GM18507 (cell line): Measurements from ENCODE around the gene TBL1X.
"Not testable (repeated sequence)": the region's sequence is repeated elsewhere in the genome, so short reads cannot be mapped to it uniquely, and the experiment has no call there.

Experiments used
- DNase-seq: peaks from one replicate; pipeline ENCODE4 v3.0.0; 2011; ENCODE audit warnings: low read depth; ENCODE audit not compliant: insufficient read length; ENCODE audit errors: extremely low spot score
- FAIRE-seq: peaks from 2 replicates; lab custom pipeline; 2011; peaks lifted over from hg19 to GRCh38; lab: Jason Lieb, UNC

The TBL1X gene

GRCh38 chrX:9464435-9465371 is at the start of gene TBL1X:
TSS of gene TBL1X (plus strand) at chrX:9465058. CDS start at chrX:9653587, 188,529 bp downstream.
- FAIRE-seq (no peak), DNase-seq (no peak)

GRCh38 chrX:9416562-9417348 is 48.1 kb upstream of the TBL1X start:
- DNase-seq (no peak), FAIRE-seq (no peak)

- DNase-seq: no peak
- no peak for FAIRE-seq
These were observed 46.6 kb upstream of the TBL1X start for GRCh38 chrX:9418262-9418661.

GRCh38 chrX:9420275-9421265 is 44.3 kb upstream of the TBL1X start:
- FAIRE-seq (no peak), DNase-seq (no peak)

GRCh38 chrX:9429767-9430166 is 35.1 kb upstream of the TBL1X start:
- no peak for DNase-seq
- FAIRE-seq: no peak

DNA sequence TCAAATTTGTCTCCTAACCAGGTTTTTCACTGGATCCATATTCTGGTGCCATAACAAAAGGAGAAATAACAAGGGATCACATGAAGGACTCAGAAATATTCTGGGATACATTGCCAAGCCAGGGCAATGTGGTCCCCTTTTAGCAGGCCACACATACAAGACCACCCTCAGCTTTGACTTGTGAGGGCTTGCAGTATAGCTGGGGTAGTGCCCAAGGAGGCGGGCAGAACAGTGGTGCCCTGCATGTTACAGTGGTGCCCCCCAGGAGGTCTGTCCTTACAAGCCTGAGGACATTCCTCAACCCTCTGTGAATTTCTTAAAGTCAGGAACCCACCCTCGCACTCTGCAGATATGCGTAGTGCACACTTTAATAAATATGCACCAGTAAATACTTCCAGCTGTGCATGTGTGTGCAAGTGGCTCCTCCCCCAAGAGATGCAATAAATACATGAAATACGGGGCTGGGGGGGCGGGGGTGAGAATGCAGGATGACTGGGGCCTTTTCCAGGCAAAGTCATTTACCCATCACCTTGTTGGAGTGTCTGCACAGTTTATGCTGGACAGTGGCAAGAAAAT is 34.4 kb upstream of the TBL1X start:
- DNase-seq: no peak
- FAIRE-seq: no peak

- DNase-seq: no peak
- no peak for FAIRE-seq
These were observed 33.6 kb upstream of the TBL1X start for GRCh38 chrX:9431281-9431680.

DNA sequence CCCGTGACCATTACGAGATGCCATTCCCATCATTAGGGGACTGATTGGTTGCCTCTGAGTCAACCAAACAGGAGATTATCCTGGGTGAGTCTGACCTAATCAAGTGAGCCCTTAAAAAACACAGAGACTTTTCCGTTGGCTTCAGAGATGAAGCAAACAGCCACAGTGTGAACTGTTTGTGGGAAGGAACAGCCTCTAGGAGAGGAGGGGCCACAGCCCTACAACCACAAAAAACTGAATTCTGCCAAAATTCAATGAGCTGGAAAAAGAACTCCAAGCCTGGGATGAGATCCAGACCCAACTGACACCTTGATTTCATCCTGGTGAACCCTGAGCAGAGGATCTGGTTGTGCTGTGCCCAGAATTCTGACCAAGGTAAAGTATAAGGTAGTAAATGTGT is 31.3 kb upstream of the TBL1X start:
- FAIRE-seq (no peak), DNase-seq (no peak)

- DNase-seq: no peak
- FAIRE-seq: no peak
These were observed 30.8 kb upstream of the TBL1X start for GRCh38 chrX:9434051-9434550.

DNA sequence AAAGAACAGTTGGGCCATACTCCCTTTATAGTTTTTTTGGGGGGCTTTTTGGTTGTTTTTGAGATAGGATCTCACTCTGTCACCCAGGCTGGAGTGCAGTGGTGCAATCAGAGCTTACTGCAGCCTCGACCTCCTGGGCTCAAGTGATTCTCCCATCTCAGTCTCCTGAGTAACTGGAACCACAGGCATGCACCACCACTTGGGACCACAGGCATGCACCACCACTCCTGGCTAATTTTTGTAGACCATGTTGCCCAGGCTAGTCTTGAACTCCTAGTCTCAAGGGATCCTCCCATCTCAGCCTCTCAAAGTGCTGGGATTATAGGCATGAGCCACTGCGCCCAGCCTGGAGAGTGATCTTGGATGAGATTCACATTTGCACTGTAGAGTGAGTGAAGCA is 29.8 kb upstream of the TBL1X start:
- FAIRE-seq, DNase-seq: not testable (repeated sequence)

GRCh38 chrX:9436812-9437211 is 28.0 kb upstream of the TBL1X start:
- DNase-seq: no peak
- FAIRE-seq: no peak

- FAIRE-seq (no peak), DNase-seq (no peak)
These were observed 25.8 kb upstream of the TBL1X start for GRCh38 chrX:9438933-9439494.

- no peak for DNase-seq
- FAIRE-seq: no peak
These were observed 24.6 kb upstream of the TBL1X start for GRCh38 chrX:9440116-9440844.

GRCh38 chrX:9442056-9442455 is 22.8 kb upstream of the TBL1X start:
- DNase-seq: no peak
- peak; percentile 58 for FAIRE-seq

DNA sequence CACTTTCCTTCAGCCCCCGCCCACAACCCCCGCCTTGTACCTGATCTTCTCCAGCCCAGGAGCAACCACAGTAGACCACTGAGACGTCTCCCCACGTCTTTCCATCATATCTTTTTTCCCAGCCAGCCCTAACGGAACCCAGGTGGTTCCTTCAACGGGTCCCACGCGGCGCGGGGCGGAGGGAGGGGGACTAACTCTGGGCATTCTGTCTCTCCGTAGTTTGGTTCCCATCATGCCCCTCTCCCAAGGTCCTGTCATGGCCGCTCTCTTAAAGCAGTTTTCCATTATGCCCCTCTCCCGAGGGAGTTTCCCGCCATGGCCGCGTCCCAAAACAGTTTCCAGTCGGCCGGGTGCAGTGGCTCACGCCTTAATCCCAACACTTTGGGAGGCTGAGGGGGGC is 21.5 kb upstream of the TBL1X start:
- FAIRE-seq (no peak), DNase-seq (no peak)

GRCh38 chrX:9447906-9448305 is 17.0 kb upstream of the TBL1X start:
- FAIRE-seq (no peak), DNase-seq (no peak)

- DNase-seq (no peak), FAIRE-seq (no peak)
These were observed 8.4 kb upstream of the TBL1X start for GRCh38 chrX:9456250-9457074.
